GM19025 (cell line): Measurements from ENCODE around the gene PAK1.

Source experiments
- ATAC-seq: cut with Tn5 transposase; IDR thresholded peaks from one replicate; pipeline ENCODE4 v1.9.1; 2021; ENCODE audit warnings: mild to moderate bottlenecking, low read depth, moderate library complexity; ENCODE audit not compliant: unreplicated experiment

The PAK1 gene

GRCh38 chr11:77379253-77379652 lies 94.6 kb downstream of the PAK1 start:
- no peak for ATAC-seq

- ATAC-seq: no peak
These were observed 96.2 kb downstream of the PAK1 start for GRCh38 chr11:77377734-77378133.

DNA sequence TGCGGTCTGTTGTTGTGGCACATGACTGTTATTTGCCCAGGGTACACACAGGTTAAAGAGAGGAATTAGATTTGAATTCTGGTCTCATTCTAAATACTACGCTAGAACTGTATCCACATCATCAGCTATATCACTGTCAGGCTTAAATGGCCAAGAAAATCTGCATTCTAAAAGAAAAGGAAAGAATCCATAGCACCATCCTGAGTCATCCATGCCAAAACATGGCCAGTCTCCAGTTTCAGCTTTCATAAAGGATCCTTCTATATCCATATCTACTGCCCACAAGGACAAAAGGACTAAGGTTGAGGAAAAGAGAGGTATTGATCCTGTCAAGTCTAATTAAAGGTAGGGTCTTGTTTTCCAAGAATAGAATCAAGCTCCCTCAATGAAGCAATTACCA lies 98.8 kb downstream of the PAK1 start:
- ATAC-seq: no peak

- no peak for ATAC-seq
These were observed 99.3 kb downstream of the PAK1 start for GRCh38 chr11:77374611-77375031.

- ATAC-seq: no peak
These were observed 99.8 kb downstream of the PAK1 start for GRCh38 chr11:77374108-77374507.

DNA sequence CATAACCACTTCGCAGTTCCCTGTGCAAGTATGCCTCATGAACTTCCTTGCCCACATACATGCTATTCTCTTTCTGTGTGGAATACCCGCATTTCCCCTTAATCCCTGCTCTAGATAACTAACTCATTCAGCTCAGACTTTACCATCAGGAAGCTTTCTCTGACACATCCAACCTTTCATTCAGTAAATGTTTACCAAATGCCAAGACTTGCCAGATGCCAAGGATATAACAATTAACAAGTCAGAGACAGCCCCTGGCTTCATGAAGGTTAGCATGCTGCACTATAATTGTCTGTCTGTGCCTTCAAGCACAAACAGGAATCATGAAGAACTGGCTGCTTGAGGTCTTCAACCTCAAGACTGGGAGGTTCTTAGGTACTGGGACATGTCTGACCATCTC lies 101.2 kb downstream of the PAK1 start:
- no peak for ATAC-seq

GRCh38 chr11:77371646-77372045 lies 102.2 kb downstream of the PAK1 start:
- no peak for ATAC-seq

- no peak for ATAC-seq
These were observed 103.7 kb downstream of the PAK1 start for GRCh38 chr11:77370217-77370616.

DNA sequence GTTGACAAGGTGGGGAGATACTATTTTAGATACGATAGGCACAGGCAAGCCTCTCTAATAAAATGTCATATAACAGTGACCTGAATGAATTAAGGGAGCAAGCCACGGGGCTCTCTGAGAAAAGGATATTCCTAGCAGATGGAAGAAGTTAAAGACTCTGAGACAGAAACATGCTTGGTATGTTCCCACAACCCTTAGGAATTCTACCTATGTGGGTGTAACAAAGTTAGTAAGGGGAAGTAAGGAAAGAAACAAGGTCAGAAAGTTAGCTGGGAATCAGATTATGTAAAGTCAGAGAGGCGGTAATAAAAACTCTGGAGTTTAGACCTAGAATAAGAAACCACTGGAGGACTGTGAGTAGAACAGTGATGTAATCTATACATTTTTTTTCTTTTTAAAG lies 112.7 kb downstream of the PAK1 start:
- no peak for ATAC-seq

- ATAC-seq: no peak
These were observed 114.4 kb downstream of the PAK1 start for GRCh38 chr11:77359481-77359880.

DNA sequence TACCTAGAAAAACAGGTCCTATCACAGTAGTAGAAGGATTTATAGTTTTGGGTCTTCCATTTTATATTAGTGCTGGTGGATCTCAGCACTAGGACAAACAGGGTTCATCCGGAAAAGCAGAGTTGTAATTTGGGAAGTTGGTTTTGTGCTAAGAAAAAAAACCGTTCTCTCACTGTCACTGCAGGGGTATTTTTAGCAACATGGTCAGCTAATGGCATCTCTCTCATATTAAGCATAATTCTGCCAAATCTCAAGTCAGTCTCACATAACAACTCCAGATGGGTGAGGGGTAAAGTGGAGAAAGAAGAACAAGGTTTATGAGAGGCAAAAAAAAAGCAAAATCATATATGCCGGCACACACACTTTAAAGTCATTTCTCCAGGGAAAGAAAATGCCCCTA lies 120.8 kb downstream of the PAK1 start:
- ATAC-seq: no peak

DNA sequence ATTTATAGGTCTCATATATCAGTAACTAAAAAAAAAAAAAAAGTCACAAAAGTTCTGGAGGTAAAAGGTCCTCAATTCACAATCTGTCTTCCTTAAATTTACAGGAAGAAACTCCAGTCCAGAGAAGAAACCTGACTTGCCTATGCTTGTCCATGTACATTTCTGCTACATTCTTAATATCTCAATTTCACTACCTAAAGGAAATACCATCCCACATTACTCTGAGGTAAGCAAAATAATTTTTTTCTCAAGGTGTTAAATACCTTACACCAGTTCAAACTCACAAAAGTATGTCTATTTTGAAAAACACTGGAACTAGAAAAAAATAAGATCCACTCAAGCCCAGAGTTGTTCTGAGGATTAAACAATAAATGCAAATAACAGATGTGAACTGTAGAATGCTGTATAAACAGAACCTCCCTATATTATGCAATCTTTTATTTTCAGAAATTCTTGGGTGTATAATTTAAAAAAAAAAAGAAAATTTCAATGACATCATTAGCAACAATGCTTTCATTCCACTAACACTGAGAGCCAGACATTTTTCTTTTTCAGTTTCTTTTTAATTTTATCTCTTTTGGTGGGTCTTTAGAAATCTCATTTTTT lies 122.5 kb downstream of the PAK1 start:
- ATAC-seq: no peak

DNA sequence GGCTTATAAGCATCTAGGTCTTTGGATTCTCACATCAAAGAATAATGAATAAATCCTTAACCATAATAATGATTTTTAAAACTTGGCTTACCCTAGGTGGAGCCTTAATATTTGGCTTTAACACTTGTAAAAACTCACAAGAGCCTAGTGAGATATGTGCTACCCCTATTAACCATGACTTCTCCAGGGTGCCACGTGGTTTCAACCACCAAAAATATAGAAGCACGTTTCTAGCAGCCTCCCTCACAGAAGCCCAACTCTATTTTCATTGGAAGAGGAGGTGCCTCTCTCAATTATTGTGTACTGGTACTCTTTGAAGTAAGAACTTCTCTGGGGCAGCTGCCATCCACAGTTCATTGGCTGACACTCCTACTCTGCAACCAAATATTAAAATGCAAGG lies 125.9 kb downstream of the PAK1 start:
- ATAC-seq: no peak

DNA sequence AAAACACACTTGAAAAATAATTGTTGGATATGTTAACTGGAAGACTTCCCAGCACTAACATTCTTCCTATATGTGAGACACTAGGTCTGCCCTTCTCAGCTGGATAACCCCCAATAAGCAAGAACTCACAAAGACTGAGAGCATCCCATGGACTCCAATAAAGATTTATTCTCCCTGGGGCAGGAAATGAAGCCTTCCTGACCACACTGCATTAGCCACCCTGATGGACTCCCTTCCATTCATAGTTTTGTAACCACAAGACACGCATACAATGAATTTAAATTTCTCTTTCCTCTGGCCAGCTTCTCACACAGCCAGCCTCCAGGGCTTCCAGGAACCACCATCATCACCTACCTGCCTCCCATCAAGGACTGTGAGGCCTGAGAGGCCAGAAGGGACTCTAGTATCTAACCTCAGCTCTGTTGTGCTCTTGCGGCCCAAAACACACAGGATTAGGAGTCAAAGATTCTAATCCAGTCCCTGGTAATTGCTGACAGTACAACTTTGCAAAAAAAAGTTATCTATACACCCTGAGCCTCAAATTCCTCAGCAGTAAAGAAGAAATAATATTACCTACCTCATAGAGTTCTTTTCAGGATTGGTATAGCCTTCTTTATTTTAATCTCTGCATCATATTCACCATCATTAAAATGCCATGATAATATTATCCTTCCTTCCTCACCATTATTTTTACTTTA lies 126.8 kb downstream of the PAK1 start:
- ATAC-seq: no peak

- no peak for ATAC-seq
These were observed 128.3 kb downstream of the PAK1 start for GRCh38 chr11:77345621-77346020.

DNA sequence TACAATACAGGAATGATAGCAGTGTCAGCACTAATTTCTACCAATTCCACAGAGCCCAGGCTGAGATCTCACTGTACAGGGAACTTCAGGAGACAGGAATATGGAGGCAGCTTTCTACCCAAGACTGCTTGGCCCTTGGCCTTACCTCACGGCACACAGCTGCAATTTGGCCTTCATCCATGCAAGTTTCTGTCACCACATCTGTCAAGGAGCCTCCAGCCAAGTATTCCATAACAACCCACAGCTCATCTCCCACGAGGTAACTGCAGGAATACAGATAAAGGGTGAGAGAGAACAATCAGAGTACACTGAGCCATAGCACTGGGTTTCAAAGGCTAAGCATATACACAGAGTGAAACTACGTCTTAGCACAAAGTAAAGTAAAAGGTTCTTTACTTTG lies 133.4 kb downstream of the PAK1 start:
- no peak for ATAC-seq

- ATAC-seq: no peak
These were observed 141.6 kb downstream of the PAK1 start for GRCh38 chr11:77332259-77332658.

DNA sequence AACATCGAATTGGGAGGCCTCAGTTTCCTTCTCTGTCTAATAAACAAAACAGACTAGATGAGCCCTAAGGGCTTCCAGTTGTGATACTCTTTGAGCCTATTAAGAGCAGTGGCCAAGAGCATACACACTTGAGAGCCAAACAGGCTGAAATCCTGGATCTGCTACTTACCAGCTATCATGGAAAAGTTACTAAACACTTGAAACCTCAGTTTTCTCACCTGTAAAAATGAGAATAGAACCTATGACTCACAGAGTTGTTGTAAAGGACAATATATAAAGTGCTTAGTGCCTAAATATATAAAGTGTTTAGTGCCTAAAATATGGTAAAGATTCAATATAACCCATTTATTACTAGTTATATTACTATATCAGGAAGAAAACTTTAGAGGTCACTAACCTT lies 148.7 kb downstream of the PAK1 start:
- ATAC-seq: no peak

DNA sequence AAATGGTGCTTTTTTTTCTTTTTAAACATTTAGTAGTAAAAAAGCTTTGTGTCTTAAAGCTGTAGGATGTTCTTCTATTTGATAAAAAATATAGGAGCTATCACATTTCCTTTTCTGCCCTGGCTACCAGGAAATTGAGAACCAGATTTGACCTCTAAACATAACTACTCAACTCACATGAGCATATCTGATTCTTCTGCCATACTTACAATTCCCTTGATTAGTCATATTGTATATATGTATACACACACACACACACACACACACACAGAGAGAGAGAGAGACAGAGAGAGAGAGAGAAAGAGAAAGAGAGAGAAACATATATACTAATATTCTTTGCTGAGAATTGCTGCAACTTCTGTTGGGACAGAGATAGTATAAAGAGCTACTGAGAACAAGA lies 149.4 kb downstream of the PAK1 start:
- ATAC-seq: no peak

- ATAC-seq: no peak
These were observed 150.8 kb downstream of the PAK1 start for GRCh38 chr11:77322926-77323590.

GRCh38 chr11:77322506-77322905 lies 151.4 kb downstream of the PAK1 start:
- ATAC-seq: no peak

DNA sequence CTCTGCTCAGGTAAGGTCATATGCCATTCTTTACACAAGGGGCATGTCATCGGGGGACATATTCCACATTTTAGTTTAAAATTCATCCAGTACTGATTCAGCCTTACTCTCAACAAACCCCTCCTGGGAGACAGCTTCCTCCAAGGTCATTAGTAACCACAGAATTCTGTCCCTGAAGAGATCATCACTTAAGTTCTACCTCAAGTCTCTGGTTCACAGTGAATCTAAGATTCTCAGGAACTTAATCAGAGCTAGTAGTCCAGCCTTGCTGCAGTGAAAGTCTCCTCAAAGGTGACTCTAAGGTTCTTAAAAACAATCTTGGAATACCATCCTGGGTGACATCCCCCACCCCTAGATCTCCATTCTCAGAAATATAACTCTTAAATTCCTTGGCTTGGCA lies 153.5 kb downstream of the PAK1 start:
- no peak for ATAC-seq
